Activated naive CD8-positive, alpha-beta T cell treated with anti-CD3 and anti-CD28 coated beads for 36 hours (primary cell): Measurements from ENCODE around the gene LXN. TPM values are rescaled to one million over a fixed set of nuclear protein-coding genes. Genes with fewer than 3 reads are reported as not detected.

Experiments
- DNase-seq: peaks from one replicate; pipeline ENCODE4 v3.0.0; 2021
- H3K27ac Mint-ChIP-seq: one replicate; pipeline ENCODE4 v1.8.0; 2022; ENCODE audit warnings: mild to moderate bottlenecking, moderate library complexity, mixed read lengths
- H3K27me3 Mint-ChIP-seq: one replicate; pipeline ENCODE4 v1.8.0; 2022; ENCODE audit warnings: mild to moderate bottlenecking, mixed read lengths
- H3K36me3 Mint-ChIP-seq: one replicate; pipeline ENCODE4 v1.8.0; 2021; ENCODE audit warnings: mild to moderate bottlenecking, mixed read lengths
- H3K4me1 Mint-ChIP-seq: one replicate; pipeline ENCODE4 v1.8.0; 2021; ENCODE audit warnings: mixed read lengths
- H3K4me3 Mint-ChIP-seq: one replicate; pipeline ENCODE4 v1.8.0; 2022; ENCODE audit warnings: mild to moderate bottlenecking, moderate library complexity, mixed read lengths
- H3K9me3 Mint-ChIP-seq: one replicate; pipeline ENCODE4 v1.8.0; 2022; ENCODE audit warnings: mixed read lengths
- total RNA-seq, 2 experiments: library from RNA; stranded (reverse); gene quantifications; one replicate each; pipeline ENCODE4 v1.2.3, GENCODE V29; 2021

The LXN gene
- total RNA-seq, 2 experiments from 2014 or later: 7.6 to 8.2 TPM

DNA sequence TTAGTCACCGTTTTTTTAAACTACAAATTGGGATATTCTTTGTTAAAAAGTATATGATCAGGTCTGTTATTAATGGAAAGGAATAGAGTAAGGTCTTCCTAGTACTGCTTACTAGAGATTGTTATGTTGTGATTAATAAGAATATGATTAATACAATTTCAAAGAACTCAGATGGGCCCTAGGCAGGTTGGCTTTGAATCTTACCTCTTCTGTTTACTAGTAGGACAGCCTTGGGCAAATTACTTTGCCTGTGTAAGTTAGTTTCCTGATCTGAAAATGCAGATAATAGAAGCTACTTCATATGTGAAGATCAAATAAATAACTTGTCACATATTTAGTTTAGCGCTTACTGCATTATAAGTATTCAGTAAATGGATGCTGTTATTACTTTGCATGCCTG lies 21.3 kb downstream of the LXN start:
- DNase-seq: no peak
- Mint-ChIP-seq H3K9me3 (no peaks in the 10 kb centered on the region), H3K36me3 (peaks cover 31% of the 10 kb centered on the region), H3K4me1 (peaks cover 24% of the 10 kb centered on the region), H3K4me3 (no peak overlapping the region), H3K27ac (no peak overlapping the region), H3K27me3 (no peaks in the 10 kb centered on the region)

DNA sequence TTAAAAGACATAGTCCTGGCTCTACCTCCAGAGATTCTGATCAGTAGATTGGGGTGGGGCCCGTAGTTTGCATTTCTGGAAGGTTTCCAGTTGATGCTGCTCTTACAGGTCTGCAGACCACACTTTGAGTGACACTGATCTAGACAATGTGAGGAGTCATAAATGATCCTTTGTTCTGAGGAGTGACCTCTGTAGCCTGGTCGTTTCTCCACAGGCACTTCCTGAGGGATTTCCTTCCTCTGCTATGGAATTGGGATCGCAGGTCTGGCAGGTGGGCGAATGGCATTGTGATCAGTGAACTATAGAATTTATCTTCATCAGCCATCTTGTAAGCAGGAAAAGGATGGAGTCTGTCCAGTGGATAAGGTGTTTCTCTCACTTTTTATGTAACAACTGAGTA lies 22.7 kb downstream of the LXN start:
- Mint-ChIP-seq H3K4me3 (no peak overlapping the region), H3K27ac (no peak overlapping the region), H3K27me3 (no peaks in the 10 kb centered on the region), H3K9me3 (no peaks in the 10 kb centered on the region), H3K4me1 (peaks cover 32% of the 10 kb centered on the region), H3K36me3 (peaks cover 33% of the 10 kb centered on the region)
- DNase-seq: no peak

DNA sequence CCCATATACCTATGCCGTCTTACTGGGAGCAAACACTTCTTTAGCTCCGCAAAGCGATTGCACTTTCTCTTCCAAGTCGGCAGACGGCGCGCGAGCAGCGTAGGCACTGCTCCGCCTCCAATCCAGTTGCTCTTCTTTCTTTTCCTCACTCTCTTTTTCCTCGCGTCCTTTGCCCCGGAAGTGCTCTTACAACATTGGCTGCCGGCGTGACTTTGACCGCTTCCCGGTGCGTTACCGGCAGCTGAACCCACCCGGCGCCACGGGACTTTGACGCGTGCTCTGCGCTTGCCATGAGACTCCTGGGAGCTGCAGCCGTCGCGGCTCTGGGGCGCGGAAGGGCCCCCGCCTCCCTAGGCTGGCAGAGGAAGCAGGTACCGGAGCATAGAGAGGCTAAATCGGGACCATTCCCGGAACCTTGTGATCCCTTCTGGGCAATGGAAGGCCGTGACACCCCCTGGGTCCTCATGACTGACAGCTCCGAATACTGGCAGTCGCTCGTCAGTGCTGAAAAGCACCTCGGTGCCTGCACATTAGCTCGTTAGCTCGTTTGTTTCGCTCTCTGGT lies 28.0 kb downstream of the LXN start, which contains the start of gene GFM1:
TSS of gene GFM1 (plus strand) at position 183 of the 564 bp plus-strand sequence. CDS start at position 291, 108 bp downstream.
- H3K27ac Mint-ChIP-seq: peak within 1 kb of the TSS; percentile 93
- peak; percentile 88 for DNase-seq
- peak within 1 kb of the TSS; percentile 96 for H3K4me3 Mint-ChIP-seq
- H3K9me3 Mint-ChIP-seq: no peaks in the 10 kb centered on the region
- no peaks in the 10 kb centered on the region for H3K27me3 Mint-ChIP-seq
- peaks cover 28% of the 10 kb centered on the region for H3K4me1 Mint-ChIP-seq
- peaks cover 22% of the 10 kb centered on the region for H3K36me3 Mint-ChIP-seq

DNA sequence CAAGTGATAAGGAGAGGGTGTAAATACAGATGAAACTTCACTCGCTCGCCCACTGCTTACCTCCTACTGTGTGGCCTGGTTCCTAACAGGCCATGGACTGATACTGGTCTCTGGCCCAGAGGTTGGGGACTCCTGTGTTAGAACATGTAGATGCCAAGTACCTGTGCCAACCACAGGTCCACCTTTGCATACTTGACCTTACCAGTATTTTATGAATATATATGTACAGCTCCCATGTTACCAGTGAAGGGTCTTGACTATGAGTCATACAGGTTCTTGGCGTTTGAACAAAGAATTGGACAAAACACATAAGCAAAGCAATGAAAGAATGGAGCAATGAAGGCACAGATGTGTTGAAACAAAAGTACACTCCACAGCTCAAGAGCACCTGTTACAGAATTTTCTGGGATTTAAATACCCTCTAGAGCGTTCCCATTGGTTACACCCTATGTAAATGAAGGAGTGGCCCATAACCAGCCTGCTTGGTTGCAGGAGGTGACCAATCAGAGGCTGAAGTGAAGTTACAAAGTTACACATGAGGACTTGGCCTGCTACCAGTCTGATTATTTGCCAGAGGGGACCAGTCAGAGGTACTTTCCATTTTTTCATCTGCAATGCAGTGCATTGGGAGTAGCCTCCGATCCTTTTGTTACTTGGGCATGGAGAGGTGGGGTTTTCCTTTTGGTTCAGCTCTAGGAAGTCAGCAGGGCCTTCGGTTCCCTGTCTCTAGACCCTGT lies 29.8 kb downstream of the LXN start:
- no peak for DNase-seq
- H3K36me3 Mint-ChIP-seq: peaks cover 13% of the 10 kb centered on the region
- H3K27ac Mint-ChIP-seq: no peak overlapping the region
- H3K27me3 Mint-ChIP-seq: no peaks in the 10 kb centered on the region
- no peak overlapping the region for H3K4me3 Mint-ChIP-seq
- H3K9me3 Mint-ChIP-seq: no peaks in the 10 kb centered on the region
- peaks cover 18% of the 10 kb centered on the region for H3K4me1 Mint-ChIP-seq

DNA sequence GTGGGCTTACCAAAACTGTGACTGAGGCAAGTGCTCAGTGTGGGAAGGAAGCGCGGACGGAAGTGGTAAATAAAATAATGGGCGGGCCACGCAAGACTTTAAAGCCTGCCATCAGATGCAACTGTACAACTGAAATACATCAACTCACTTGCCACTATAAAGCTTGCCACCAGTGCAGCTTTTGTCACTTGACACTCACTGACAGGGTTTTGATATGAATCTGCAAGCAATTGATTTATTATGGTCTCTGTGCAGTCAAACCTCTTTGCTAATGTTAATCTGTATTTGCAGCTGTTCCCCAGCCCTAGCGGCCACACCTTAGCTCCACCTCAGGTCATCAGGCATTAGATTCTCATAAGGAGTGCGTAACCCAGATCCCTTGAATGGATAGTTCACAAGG lies 30.4 kb downstream of the LXN start:
- no peak overlapping the region for H3K4me3 Mint-ChIP-seq
- peaks cover 12% of the 10 kb centered on the region for H3K36me3 Mint-ChIP-seq
- no peaks in the 10 kb centered on the region for H3K27me3 Mint-ChIP-seq
- no peak for DNase-seq
- no peaks in the 10 kb centered on the region for H3K9me3 Mint-ChIP-seq
- peaks cover 18% of the 10 kb centered on the region for H3K4me1 Mint-ChIP-seq
- no peak overlapping the region for H3K27ac Mint-ChIP-seq

DNA sequence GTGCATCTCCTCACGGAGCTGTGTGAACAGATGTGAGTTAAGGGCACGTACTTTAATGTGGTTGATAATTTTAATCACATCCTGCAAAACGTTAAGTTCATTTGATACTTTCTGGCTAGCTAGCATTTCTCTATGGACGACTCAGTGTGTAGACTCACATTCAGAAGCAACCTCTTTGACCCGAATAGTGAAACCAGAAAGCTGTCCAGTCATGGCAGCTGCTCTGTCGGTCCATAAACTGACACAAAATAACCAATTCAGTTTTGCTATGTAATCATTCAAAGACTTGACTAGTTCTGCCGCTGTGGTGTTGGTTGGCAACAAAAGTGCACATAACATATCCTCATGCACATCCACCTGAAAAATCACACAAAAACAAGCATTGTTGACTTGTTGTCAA lies 31.8 kb downstream of the LXN start:
- no peak for DNase-seq
- H3K4me1 Mint-ChIP-seq: peaks cover 7% of the 10 kb centered on the region
- H3K36me3 Mint-ChIP-seq: peaks cover 3% of the 10 kb centered on the region
- no peak overlapping the region for H3K27ac Mint-ChIP-seq
- no peak overlapping the region for H3K4me3 Mint-ChIP-seq
- no peaks in the 10 kb centered on the region for H3K27me3 Mint-ChIP-seq
- peaks cover 1% of the 10 kb centered on the region for H3K9me3 Mint-ChIP-seq

DNA sequence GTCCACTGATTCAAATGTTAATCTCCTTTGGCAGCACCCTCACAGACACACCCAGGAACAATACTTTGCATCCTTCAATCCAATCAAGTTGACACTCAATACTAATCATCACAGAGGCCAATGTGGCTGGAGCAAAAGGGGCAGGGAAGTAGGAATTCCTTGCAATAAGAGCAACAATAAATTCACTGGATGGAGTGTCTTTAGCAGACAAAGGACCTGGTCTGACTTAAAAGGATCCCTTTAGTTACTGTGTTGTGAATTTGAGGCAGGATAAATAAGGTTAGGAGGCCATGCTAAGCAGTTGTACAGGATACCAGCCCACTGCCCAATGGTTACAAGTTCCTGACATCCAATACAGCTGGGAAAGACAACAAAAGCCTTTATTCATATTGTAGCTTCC lies 40.5 kb downstream of the LXN start:
- Mint-ChIP-seq H3K4me1 (no peaks in the 10 kb centered on the region), H3K9me3 (peaks cover 1% of the 10 kb centered on the region), H3K36me3 (no peaks in the 10 kb centered on the region), H3K4me3 (no peak overlapping the region), H3K27me3 (peaks cover 18% of the 10 kb centered on the region), H3K27ac (no peak overlapping the region)
- no peak for DNase-seq

DNA sequence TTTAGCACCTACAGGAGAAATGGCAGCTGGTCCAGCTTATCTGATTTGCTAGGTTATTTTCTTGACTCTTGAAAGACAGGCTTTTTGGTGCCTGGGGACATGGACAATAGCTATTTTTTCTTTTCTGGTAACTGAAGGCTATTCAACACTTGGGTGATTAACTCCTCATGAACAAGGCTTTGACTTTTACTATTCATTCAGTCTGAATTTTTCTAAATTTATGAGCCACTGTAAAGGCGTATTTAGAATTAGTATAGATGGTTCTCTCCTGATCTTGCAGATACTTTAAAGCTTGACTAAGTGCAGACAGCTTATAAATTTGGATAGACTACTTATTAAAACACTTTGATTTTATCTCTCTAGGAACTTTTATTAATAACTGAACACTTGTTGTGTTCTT lies 46.6 kb downstream of the LXN start:
- H3K9me3 Mint-ChIP-seq: peaks cover 4% of the 10 kb centered on the region
- H3K27ac Mint-ChIP-seq: no peak overlapping the region
- no peak for DNase-seq
- peaks cover 11% of the 10 kb centered on the region for H3K27me3 Mint-ChIP-seq
- H3K36me3 Mint-ChIP-seq: no peaks in the 10 kb centered on the region
- H3K4me3 Mint-ChIP-seq: no peak overlapping the region
- no peaks in the 10 kb centered on the region for H3K4me1 Mint-ChIP-seq

DNA sequence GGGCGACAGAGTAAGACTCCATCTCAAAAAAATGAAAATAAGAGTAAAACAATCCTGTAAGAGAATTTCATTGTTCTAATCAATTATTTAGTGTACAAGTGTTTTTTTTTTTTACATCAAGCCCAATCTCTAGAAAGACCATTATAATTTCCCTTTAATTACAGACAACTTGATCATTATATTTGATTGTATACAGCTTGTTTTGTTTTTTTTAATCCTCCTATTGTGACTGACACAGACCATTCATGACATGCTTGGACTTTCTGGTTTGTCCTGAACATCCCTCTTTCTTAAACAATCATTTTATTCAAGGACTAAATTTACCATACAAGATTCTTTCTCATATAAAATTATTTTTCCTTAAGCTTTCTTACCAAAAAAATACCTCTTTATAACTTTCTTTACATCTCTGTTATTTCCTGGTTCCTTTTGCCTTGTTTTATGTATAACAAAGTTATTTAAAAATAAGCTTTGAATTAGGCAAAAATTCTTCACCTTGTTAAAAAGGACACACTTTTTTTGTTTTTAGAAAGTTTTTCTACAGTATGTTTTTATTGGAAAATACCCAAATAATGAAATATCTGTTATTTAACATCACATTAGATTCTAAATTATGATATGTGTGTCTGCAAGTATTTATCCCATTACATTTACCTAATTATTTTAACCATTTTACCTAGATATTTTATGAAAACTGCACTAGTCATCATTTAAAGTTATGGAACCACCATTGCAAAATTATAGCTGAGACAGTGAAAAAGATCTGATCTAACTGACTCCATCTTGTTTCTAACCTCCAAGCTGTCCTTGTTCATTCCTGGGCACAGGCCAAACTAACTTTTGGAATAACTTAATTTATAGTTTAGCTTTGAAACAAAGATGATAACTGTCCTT lies 54.2 kb downstream of the LXN start:
- Mint-ChIP-seq H3K36me3 (no peaks in the 10 kb centered on the region), H3K4me3 (no peak overlapping the region), H3K4me1 (no peaks in the 10 kb centered on the region), H3K27ac (no peak overlapping the region), H3K27me3 (peaks cover 19% of the 10 kb centered on the region), H3K9me3 (peaks cover 12% of the 10 kb centered on the region)
- no peak for DNase-seq

Other genes with a start within 250 kb of the LXN start
- gene MLF1, start 101.5 kb downstream of the LXN start, total RNA-seq: under 1 TPM; 0.80 to 0.89 TPM
- 10 to 100 TPM; 82.8 to 89.3 TPM for gene GFM1, start 28.1 kb downstream of the LXN start, total RNA-seq
- not detected for gene RARRES1, start 59.8 kb upstream of the LXN start, total RNA-seq
- gene MFSD1, start 129.4 kb upstream of the LXN start, total RNA-seq: 10 to 100 TPM; 17.0 to 18.5 TPM